HepG2 (cell line): ENCODE results near the gene RREB1. TPM values are rescaled to one million over a fixed set of nuclear protein-coding genes. Genes with fewer than 3 reads are reported as not detected.

ENCODE experiments used
- ARNT2 ChIP-seq: sonication (generic); formaldehyde crosslinking; IDR thresholded peaks from 2 replicates; pipeline ENCODE4 v1.8.0; 2022; ENCODE audit warnings: mild to moderate bottlenecking, low read depth, missing genetic modification reagents, moderate library complexity
- BRD4 ChIP-seq: sonication (generic); formaldehyde crosslinking; IDR thresholded peaks from 2 replicates; pipeline ENCODE4 v1.4.0; 2020; ENCODE audit warnings: missing genetic modification reagents
- CHD2 ChIP-seq: IDR thresholded peaks from 2 replicates; pipeline ENCODE4 v1.6.1; 2011; ENCODE audit warnings: low read depth, low read length, improper control_type of control experiment
- ELF1 ChIP-seq: sonication (generic); formaldehyde crosslinking; IDR thresholded peaks from 2 replicates; pipeline ENCODE4 v1.4.0; 2020; ENCODE audit warnings: missing genetic modification reagents
- ELF3 ChIP-seq: IDR thresholded peaks from 2 replicates; pipeline ENCODE4 v1.6.1; 2016; ENCODE audit warnings: missing genetic modification reagents, missing compliant biosample characterization
- GTF3A ChIP-seq: sonication (generic); formaldehyde crosslinking; conservative IDR thresholded peaks from 2 replicates; pipeline ENCODE4 v1.4.0; 2020; ENCODE audit warnings: mild to moderate bottlenecking, missing genetic modification reagents
- HDAC1 ChIP-seq: sonication (generic); formaldehyde crosslinking; IDR thresholded peaks from 2 replicates; pipeline ENCODE4 v1.5.1; 2020; ENCODE audit warnings: mild to moderate bottlenecking, missing genetic modification reagents
- HNRNPK ChIP-seq: fragments of 200-400 bp; formaldehyde crosslinking; IDR thresholded peaks from 2 replicates; pipeline ENCODE4 v1.6.1; 2018; ENCODE audit warnings: low read length, low read depth, moderate library complexity, mild to moderate bottlenecking; ENCODE audit not compliant: poor library complexity, severe bottlenecking
- HNRNPLL ChIP-seq: fragments of 200-400 bp; formaldehyde crosslinking; IDR thresholded peaks from 2 replicates; pipeline ENCODE4 v1.6.1; 2017; ENCODE audit warnings: mild to moderate bottlenecking, low read depth, low read length; ENCODE audit not compliant: poor library complexity, severe bottlenecking
- HOXA7 ChIP-seq: sonication (generic); formaldehyde crosslinking; IDR thresholded peaks from 2 replicates; pipeline ENCODE4 v1.8.1; 2022; ENCODE audit warnings: mild to moderate bottlenecking, missing genetic modification reagents, moderate library complexity
- JUND ChIP-seq: sonication (generic); formaldehyde crosslinking; IDR thresholded peaks from 2 replicates; pipeline ENCODE4 v1.8.0; 2022; ENCODE audit warnings: mild to moderate bottlenecking, missing genetic modification reagents
- SAFB2 ChIP-seq: sonication (generic); formaldehyde crosslinking; IDR thresholded peaks from 2 replicates; pipeline ENCODE4 v1.5.1; 2020; ENCODE audit warnings: missing genetic modification reagents, low read depth, mild to moderate bottlenecking, borderline replicate concordance
- SIX4 ChIP-seq: sonication (generic); formaldehyde crosslinking; IDR thresholded peaks from 2 replicates; pipeline ENCODE4 v1.4.0; 2020; ENCODE audit warnings: missing genetic modification reagents
- SMC3 ChIP-seq: IDR thresholded peaks from 2 replicates; pipeline ENCODE4 v1.6.1; 2011; ENCODE audit warnings: low read length, improper control_type of control experiment
- ZNF296 ChIP-seq: sonication (generic); formaldehyde crosslinking; conservative IDR thresholded peaks from 2 replicates; pipeline ENCODE4 v1.5.0; 2020; ENCODE audit warnings: mild to moderate bottlenecking, missing genetic modification reagents
- ZNF326 ChIP-seq: sonication (generic); formaldehyde crosslinking; IDR thresholded peaks from 2 replicates; pipeline ENCODE4 v1.4.0; 2020; ENCODE audit warnings: missing genetic modification reagents, borderline replicate concordance
- ZNF331 ChIP-seq: sonication (generic); formaldehyde crosslinking; IDR thresholded peaks from 2 replicates; pipeline ENCODE4 v1.4.0; 2020; ENCODE audit warnings: missing genetic modification reagents
- ZNF737 ChIP-seq: sonication (generic); formaldehyde crosslinking; IDR thresholded peaks from 2 replicates; pipeline ENCODE4 v1.5.0; 2020; ENCODE audit warnings: missing genetic modification reagents, mild to moderate bottlenecking, borderline replicate concordance
- polyA plus RNA-seq, 8 experiments: library from polyadenylated mRNA; depleted of rRNA in 3 of 8; stranded (reverse) in 7 of 8; unstranded in 1 of 8; fragments of >200 nt; fragmentation: Illumina TruSeq in 4 of 8; extraction: Trizol in 4 of 8; gene quantifications; 2 replicates each; pipeline versions ENCODE4 v1.2.1 to v1.2.3, GENCODE V29; 2011 to 2016; ENCODE audit warnings: low read depth in 4 of 8, missing spikeins in 1 of 8, mixed read lengths in 1 of 8; ENCODE audit not compliant: insufficient read depth in 1 of 8
- total RNA-seq, 5 experiments: library from RNA; depleted of rRNA; stranded (reverse); fragments of >200 nt; fragmentation: Illumina TruSeq; extraction: Trizol; gene quantifications; 2 replicates each; pipeline ENCODE4 v1.2.3, GENCODE V29; 2016; ENCODE audit warnings: low read depth in 1 of 5
- TF ChIP-seq, protein P1 (sequence below): sonication (generic); formaldehyde crosslinking; IDR thresholded peaks from 2 replicates; pipeline ENCODE4 v1.5.0; 2020; ENCODE audit warnings: missing genetic modification reagents
- TF ChIP-seq, protein P2 (sequence below): IDR thresholded peaks from 2 replicates; pipeline ENCODE4 v1.6.1; 2018; ENCODE audit warnings: missing genetic modification reagents, mild to moderate bottlenecking, missing compliant biosample characterization
- TF ChIP-seq, protein P3 (sequence below): sonication (generic); formaldehyde crosslinking; IDR thresholded peaks from 2 replicates; pipeline ENCODE4 v1.4.0; 2020; ENCODE audit warnings: missing genetic modification reagents
- TF ChIP-seq, protein P4 (sequence below): sonication (generic); formaldehyde crosslinking; IDR thresholded peaks from 2 replicates; pipeline ENCODE4 v1.4.0; 2020; ENCODE audit warnings: missing genetic modification reagents
- TF ChIP-seq, protein P5 (sequence below): sonication (generic); formaldehyde crosslinking; conservative IDR thresholded peaks from 2 replicates; pipeline ENCODE4 v1.5.0; 2020; ENCODE audit warnings: missing genetic modification reagents

Gene RREB1
- total and polyA plus RNA-seq, 2 of the 13 experiments (the other 11 are each of a cell fraction or from before 2014, with no cell fraction given), result 6.1 to 23.2 TPM

DNA sequence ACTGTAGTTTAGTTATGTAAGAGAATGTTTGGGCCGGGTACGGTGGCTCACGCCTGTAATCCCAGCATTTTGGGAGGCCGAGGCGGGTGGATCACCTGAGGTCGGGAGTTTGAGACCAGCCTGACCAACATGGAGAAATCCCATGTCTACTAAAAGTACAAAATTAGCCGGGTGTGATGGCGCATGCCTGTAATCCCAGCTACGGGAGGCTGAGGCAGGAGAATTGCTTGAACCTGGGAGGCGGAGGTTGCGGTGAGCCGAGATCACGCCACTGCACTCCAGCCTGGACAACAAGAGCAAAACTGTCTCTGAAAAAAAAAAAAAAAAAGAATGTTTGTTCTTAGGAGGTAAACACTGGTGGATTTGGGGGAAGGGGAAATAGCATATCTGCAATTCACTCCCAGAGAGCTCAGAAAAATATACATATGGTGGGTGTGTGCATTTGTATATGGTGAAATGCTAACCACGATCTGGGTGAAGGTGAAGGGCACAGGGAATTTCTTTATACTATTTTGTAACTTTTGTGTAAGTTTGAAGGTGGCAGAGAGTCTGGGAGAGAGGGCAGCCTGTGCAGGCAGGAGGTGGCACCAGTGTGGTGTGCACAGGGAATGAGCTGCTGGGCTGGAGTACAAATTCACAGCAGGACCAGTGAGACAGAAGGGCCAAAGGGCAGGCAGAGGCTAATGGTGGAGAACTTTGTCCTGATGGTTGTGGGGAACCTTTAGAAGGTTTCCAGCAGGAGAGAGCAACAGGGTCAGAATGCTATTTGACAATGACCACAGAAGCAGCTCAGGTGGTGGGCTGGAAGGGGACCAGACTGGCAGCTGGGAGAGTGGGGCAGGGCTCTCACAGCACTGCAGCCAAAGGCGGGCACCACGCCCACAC is 162.8 kb downstream of the RREB1 start (continued):
- TF ChIP-seq, protein P1, sequence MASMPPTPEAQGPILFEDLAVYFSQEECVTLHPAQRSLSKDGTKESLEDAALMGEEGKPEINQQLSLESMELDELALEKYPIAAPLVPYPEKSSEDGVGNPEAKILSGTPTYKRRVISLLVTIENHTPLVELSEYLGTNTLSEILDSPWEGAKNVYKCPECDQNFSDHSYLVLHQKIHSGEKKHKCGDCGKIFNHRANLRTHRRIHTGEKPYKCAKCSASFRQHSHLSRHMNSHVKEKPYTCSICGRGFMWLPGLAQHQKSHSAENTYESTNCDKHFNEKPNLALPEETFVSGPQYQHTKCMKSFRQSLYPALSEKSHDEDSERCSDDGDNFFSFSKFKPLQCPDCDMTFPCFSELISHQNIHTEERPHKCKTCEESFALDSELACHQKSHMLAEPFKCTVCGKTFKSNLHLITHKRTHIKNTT, result no peak
- no peak for TF ChIP-seq SIX4 (CRISPR knock-in tag)
- 0 out of 2 replicates have a peak, but pooled peaks have one; percentile 37 for TF ChIP-seq BRD4 (CRISPR knock-in tag)
- TF ChIP-seq ZNF296 (CRISPR knock-in tag), result no peak
- TF ChIP-seq, protein P2, sequence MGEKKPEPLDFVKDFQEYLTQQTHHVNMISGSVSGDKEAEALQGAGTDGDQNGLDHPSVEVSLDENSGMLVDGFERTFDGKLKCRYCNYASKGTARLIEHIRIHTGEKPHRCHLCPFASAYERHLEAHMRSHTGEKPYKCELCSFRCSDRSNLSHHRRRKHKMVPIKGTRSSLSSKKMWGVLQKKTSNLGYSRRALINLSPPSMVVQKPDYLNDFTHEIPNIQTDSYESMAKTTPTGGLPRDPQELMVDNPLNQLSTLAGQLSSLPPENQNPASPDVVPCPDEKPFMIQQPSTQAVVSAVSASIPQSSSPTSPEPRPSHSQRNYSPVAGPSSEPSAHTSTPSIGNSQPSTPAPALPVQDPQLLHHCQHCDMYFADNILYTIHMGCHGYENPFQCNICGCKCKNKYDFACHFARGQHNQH (CRISPR knock-in tag), result peak; percentile 44; the same call in 1 of the 2 replicates
- peak; percentile 75 for TF ChIP-seq HDAC1
- TF ChIP-seq HNRNPK, result no peak
- TF ChIP-seq HNRNPLL, result no peak
- no peak; the same call in 1 of the 2 replicates for TF ChIP-seq SAFB2 (CRISPR knock-in tag)
- no peak for TF ChIP-seq JUND (CRISPR knock-in tag)
- TF ChIP-seq, protein P3, sequence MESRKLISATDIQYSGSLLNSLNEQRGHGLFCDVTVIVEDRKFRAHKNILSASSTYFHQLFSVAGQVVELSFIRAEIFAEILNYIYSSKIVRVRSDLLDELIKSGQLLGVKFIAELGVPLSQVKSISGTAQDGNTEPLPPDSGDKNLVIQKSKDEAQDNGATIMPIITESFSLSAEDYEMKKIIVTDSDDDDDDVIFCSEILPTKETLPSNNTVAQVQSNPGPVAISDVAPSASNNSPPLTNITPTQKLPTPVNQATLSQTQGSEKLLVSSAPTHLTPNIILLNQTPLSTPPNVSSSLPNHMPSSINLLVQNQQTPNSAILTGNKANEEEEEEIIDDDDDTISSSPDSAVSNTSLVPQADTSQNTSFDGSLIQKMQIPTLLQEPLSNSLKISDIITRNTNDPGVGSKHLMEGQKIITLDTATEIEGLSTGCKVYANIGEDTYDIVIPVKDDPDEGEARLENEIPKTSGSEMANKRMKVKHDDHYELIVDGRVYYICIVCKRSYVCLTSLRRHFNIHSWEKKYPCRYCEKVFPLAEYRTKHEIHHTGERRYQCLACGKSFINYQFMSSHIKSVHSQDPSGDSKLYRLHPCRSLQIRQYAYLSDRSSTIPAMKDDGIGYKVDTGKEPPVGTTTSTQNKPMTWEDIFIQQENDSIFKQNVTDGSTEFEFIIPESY (CRISPR knock-in tag), result no peak
- TF ChIP-seq, protein P4, sequence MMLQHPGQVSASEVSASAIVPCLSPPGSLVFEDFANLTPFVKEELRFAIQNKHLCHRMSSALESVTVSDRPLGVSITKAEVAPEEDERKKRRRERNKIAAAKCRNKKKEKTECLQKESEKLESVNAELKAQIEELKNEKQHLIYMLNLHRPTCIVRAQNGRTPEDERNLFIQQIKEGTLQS, result no peak
- no peak for TF ChIP-seq ZNF326 (CRISPR knock-in tag)
- TF ChIP-seq ARNT2 (CRISPR knock-in tag), result no peak
- no peak for TF ChIP-seq HOXA7 (CRISPR knock-in tag)
- peak; percentile 14; the same call in 1 of the 2 replicates for TF ChIP-seq SMC3
- no peak for TF ChIP-seq GTF3A (CRISPR knock-in tag)
- TF ChIP-seq, protein P5, sequence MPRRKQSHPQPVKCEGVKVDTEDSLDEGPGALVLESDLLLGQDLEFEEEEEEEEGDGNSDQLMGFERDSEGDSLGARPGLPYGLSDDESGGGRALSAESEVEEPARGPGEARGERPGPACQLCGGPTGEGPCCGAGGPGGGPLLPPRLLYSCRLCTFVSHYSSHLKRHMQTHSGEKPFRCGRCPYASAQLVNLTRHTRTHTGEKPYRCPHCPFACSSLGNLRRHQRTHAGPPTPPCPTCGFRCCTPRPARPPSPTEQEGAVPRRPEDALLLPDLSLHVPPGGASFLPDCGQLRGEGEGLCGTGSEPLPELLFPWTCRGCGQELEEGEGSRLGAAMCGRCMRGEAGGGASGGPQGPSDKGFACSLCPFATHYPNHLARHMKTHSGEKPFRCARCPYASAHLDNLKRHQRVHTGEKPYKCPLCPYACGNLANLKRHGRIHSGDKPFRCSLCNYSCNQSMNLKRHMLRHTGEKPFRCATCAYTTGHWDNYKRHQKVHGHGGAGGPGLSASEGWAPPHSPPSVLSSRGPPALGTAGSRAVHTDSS, result no peak
- peak; percentile 92 for TF ChIP-seq ZNF331 (CRISPR knock-in tag)
- 0 out of 2 replicates have a peak, but pooled peaks have one; percentile 10 for TF ChIP-seq ELF1 (CRISPR knock-in tag)
- TF ChIP-seq ELF3 (CRISPR knock-in tag), result peak; percentile 40; the same call in 1 of the 2 replicates
- TF ChIP-seq CHD2, result no peak
- no peak for TF ChIP-seq ZNF737 (CRISPR knock-in tag)
